Endodermal cell (in vitro differentiated cells): ENCODE results near the gene HMGCS2. TPM values are rescaled to one million over a fixed set of nuclear protein-coding genes. Genes with fewer than 3 reads are reported as not detected.

Source experiments
- DNase-seq: peaks from one replicate; pipeline ENCODE4 v3.0.0-alpha.2; 2017
- H3K27ac ChIP-seq: 2 replicates; pipeline ENCODE4 v1.5.1; 2013; ENCODE audit warnings: mild to moderate bottlenecking, low read depth, low read length, moderate library complexity
- H3K27me3 ChIP-seq: 2 replicates; pipeline ENCODE4 v1.6.1; 2013; ENCODE audit warnings: mild to moderate bottlenecking, low read length, moderate library complexity; ENCODE audit not compliant: insufficient read depth, control insufficient read depth, poor library complexity, severe bottlenecking
- H3K36me3 ChIP-seq: 2 replicates; pipeline ENCODE4 v1.7.0; 2013; ENCODE audit warnings: mild to moderate bottlenecking, low read length, moderate library complexity; ENCODE audit not compliant: control insufficient read depth, insufficient read depth
- H3K4me1 ChIP-seq: one replicate; pipeline ENCODE4 v1.7.0; 2013; ENCODE audit warnings: low read length; ENCODE audit not compliant: control insufficient read depth, insufficient read depth
- H3K4me3 ChIP-seq: 2 replicates; pipeline ENCODE4 v1.5.1; 2013; ENCODE audit warnings: mild to moderate bottlenecking, low read length, moderate library complexity
- H3K9ac ChIP-seq: 2 replicates; pipeline ENCODE4 v1.6.1; 2013; ENCODE audit warnings: mild to moderate bottlenecking, low read length, moderate library complexity; ENCODE audit not compliant: poor library complexity, severe bottlenecking; ENCODE audit errors: extremely low read depth
- H3K9me3 ChIP-seq: 2 replicates; pipeline ENCODE4 v1.6.1; 2013; ENCODE audit warnings: mild to moderate bottlenecking, low read length, moderate library complexity; ENCODE audit not compliant: control insufficient read depth
- H3K27ac Mint-ChIP-seq: 2 replicates; pipeline ENCODE4 v1.8.0; 2020; ENCODE audit warnings: mixed read lengths
- H3K27me3 Mint-ChIP-seq: 2 replicates; pipeline ENCODE4 v1.8.0; 2021; ENCODE audit warnings: mild to moderate bottlenecking, mixed read lengths; ENCODE audit not compliant: insufficient read depth
- H3K36me3 Mint-ChIP-seq: 2 replicates; pipeline ENCODE4 v1.8.0; 2020; ENCODE audit warnings: low read depth, mixed read lengths
- H3K4me1 Mint-ChIP-seq: 2 replicates; pipeline ENCODE4 v1.8.0; 2020; ENCODE audit warnings: mixed read lengths
- H3K4me3 Mint-ChIP-seq: 2 replicates; pipeline ENCODE4 v1.8.0; 2020; ENCODE audit warnings: mild to moderate bottlenecking, moderate library complexity, mixed read lengths
- H3K9me3 Mint-ChIP-seq: 2 replicates; pipeline ENCODE4 v1.8.0; 2020; ENCODE audit warnings: mild to moderate bottlenecking, mixed read lengths
- CTCF ChIP-seq: fragments of 200-600 bp; sonication (generic); conservative IDR thresholded peaks from 2 replicates; pipeline ENCODE4 v1.5.0; 2021; ENCODE audit warnings: antibody characterized with exemption, mild to moderate bottlenecking
- WGBS, 2 experiments: methylation state at CpG; one replicate each; pipeline versions ENCODE4 v1.1.5 to v1.1.7; 2013; ENCODE audit warnings: missing lambda C conversion rate in 2 of 2, mixed read lengths in 1 of 2; ENCODE audit not compliant: insufficient coverage in 1 of 2, insufficient read length in 1 of 2; 5-methylcytosine and 5-hydroxymethylcytosine counted together
- total RNA-seq, 2 donors: library from RNA; stranded (reverse); fragmentation: NEBNext Ultra II Directional in 1 of 2; extraction: Animal tissue kit (Norgen Biotek cat#: 25700) in 1 of 2; gene quantifications; 2 replicates in 1 of 2; 3 replicates in 1 of 2; pipeline ENCODE4 v1.2.1, GENCODE V29; 2021

The HMGCS2 gene
- total RNA-seq, 2 donors from 2014 or later = not detected

- no peak overlapping the region for H3K9ac ChIP-seq
- no peak overlapping the region for H3K4me3 Mint-ChIP-seq
- H3K27me3 Mint-ChIP-seq = peaks cover 8% of the 10 kb centered on the region
- DNase-seq = no peak
- peaks cover 8% of the 10 kb centered on the region for H3K27me3 ChIP-seq
- H3K9me3 Mint-ChIP-seq = no peaks in the 10 kb centered on the region
- no peaks in the 10 kb centered on the region for H3K36me3 Mint-ChIP-seq
- H3K4me1 ChIP-seq = no peaks in the 10 kb centered on the region
- no peak for TF ChIP-seq CTCF
- no peak overlapping the region for H3K4me3 ChIP-seq
- 92 to 94% methylated on average over 6 to 7 of the region's 7 CpGs for WGBS, 2 experiments
- H3K27ac Mint-ChIP-seq = no peak overlapping the region
- H3K36me3 ChIP-seq = no peaks in the 10 kb centered on the region
- H3K27ac ChIP-seq = no peak overlapping the region
- no peaks in the 10 kb centered on the region for H3K4me1 Mint-ChIP-seq
- no peaks in the 10 kb centered on the region for H3K9me3 ChIP-seq
These were observed 47.2 kb upstream of the HMGCS2 start for GRCh38 chr1:119815928-119816327.

GRCh38 chr1:119815361-119815760 is 46.7 kb upstream of the HMGCS2 start:
- Mint-ChIP-seq H3K27me3 (peaks cover 8% of the 10 kb centered on the region), H3K27ac (no peak overlapping the region), H3K9me3 (no peaks in the 10 kb centered on the region), H3K4me3 (no peak overlapping the region), H3K4me1 (no peaks in the 10 kb centered on the region), H3K36me3 (no peaks in the 10 kb centered on the region)
- DNase-seq = no peak
- Histone ChIP-seq H3K9me3 (no peaks in the 10 kb centered on the region), H3K36me3 (no peaks in the 10 kb centered on the region), H3K27me3 (peaks cover 8% of the 10 kb centered on the region), H3K4me3 (no peak overlapping the region), H3K4me1 (no peaks in the 10 kb centered on the region), H3K9ac (no peak overlapping the region), H3K27ac (no peak overlapping the region)
- 97 to 100% methylated on average over 2 to 3 of the region's 3 CpGs for WGBS, 2 experiments
- no peak for TF ChIP-seq CTCF

- Mint-ChIP-seq H3K27ac (no peak overlapping the region), H3K4me1 (peaks cover 1% of the 10 kb centered on the region), H3K27me3 (peaks cover 5% of the 10 kb centered on the region), H3K9me3 (no peaks in the 10 kb centered on the region), H3K4me3 (no peak overlapping the region), H3K36me3 (no peaks in the 10 kb centered on the region)
- Histone ChIP-seq H3K36me3 (no peaks in the 10 kb centered on the region), H3K27ac (no peak overlapping the region), H3K9me3 (no peaks in the 10 kb centered on the region), H3K9ac (no peak overlapping the region), H3K27me3 (peaks cover 8% of the 10 kb centered on the region), H3K4me1 (no peaks in the 10 kb centered on the region), H3K4me3 (no peak overlapping the region)
- TF ChIP-seq CTCF = no peak
- DNase-seq = no peak
- WGBS, 2 experiments = 82 to 85% methylated on average over 1 of the region's 1 CpG
These were observed 45.6 kb upstream of the HMGCS2 start for GRCh38 chr1:119814288-119814687.
